Putamen (tissue), 1 donor: Measurements from ENCODE around the gene U2AF2.

ENCODE experiments used
- DNase-seq: peaks from one replicate; pipeline ENCODE4 v3.0.0-alpha.2; 2016; ENCODE audit warnings: low spot score

Gene U2AF2

GRCh38 chr19:55654868-55655647, at the start of gene U2AF2:
Gene U2AF2 (plus strand): TSS chr19:55655035. CDS start chr19:55655105, 70 bp downstream.
- peak; percentile 95 for DNase-seq

- peak; percentile 94 for DNase-seq
Measured at GRCh38 chr19:55605207-55605636, 49.6 kb upstream of the U2AF2 start.

GRCh38 chr19:55605637-55606470, 49.0 kb upstream of the U2AF2 start, which contains the start of gene ZNF865:
Gene ZNF865 (plus strand): TSS chr19:55605647. CDS start chr19:55613619, 7,972 bp downstream.
- peak; percentile 66 for DNase-seq

GRCh38 chr19:55606471-55606787, 48.4 kb upstream of the U2AF2 start:
- DNase-seq: no peak

- DNase-seq: no peak
Measured at GRCh38 chr19:55606817-55607216, 48.0 kb upstream of the U2AF2 start.

- no peak for DNase-seq
Measured at GRCh38 chr19:55609326-55609725, 45.5 kb upstream of the U2AF2 start.

GRCh38 chr19:55611300-55611982, 43.4 kb upstream of the U2AF2 start:
- no peak for DNase-seq

GRCh38 chr19:55611983-55612645, 42.7 kb upstream of the U2AF2 start:
- DNase-seq: no peak

GRCh38 chr19:55613396-55613795, 41.4 kb upstream of the U2AF2 start:
- DNase-seq: no peak

GRCh38 chr19:55613930-55614710, 40.7 kb upstream of the U2AF2 start:
- no peak for DNase-seq

GRCh38 chr19:55614711-55615542, 39.9 kb upstream of the U2AF2 start:
- no peak for DNase-seq

- no peak for DNase-seq
Measured at GRCh38 chr19:55615543-55616394, 39.1 kb upstream of the U2AF2 start.

GRCh38 chr19:55616395-55616875, 38.4 kb upstream of the U2AF2 start:
- DNase-seq: no peak

- no peak for DNase-seq
Measured at GRCh38 chr19:55617426-55617825, 37.4 kb upstream of the U2AF2 start.

GRCh38 chr19:55618426-55618825, 36.4 kb upstream of the U2AF2 start:
- no peak for DNase-seq

- no peak for DNase-seq
Measured at GRCh38 chr19:55619286-55619685, 35.5 kb upstream of the U2AF2 start.

- no peak for DNase-seq
Measured at GRCh38 chr19:55620410-55621204, 34.2 kb upstream of the U2AF2 start.

- no peak for DNase-seq
Measured at GRCh38 chr19:55621205-55621672, 33.6 kb upstream of the U2AF2 start.
